Measurements from ENCODE around the gene CSF1. TPM values are rescaled to one million over a fixed set of nuclear protein-coding genes. Genes with fewer than 3 reads are reported as not detected.

Gene CSF1
- polyA plus RNA-seq, 1 donor (not counting 4 experiments of a cell fraction or from before 2014, with no cell fraction given) = 1.8 TPM

GRCh38 chr1:109974191-109974590 is 63.5 kb downstream of the CSF1 start:
- Histone ChIP-seq H3K4me1 (ENCODE audit: control insufficient read depth, extremely low read depth, insufficient read depth, low read length) (peaks cover 21% of the 10 kb centered on the region), H3K9me1 (ENCODE audit: control insufficient read depth, extremely low read depth, insufficient read depth, low read length) (no peaks in the 10 kb centered on the region), H3K4me3 (ENCODE audit: control insufficient read depth in 2 of 3, extremely low read depth in 1 of 3, insufficient read depth in 2 of 3, low read depth in 1 of 3, low read length in 3 of 3) (no peak overlapping the region), H3K9ac (ENCODE audit: control insufficient read depth, extremely low read depth, insufficient read depth, low read length) (no peak overlapping the region), H3K36me3 (ENCODE audit: control insufficient read depth in 2 of 2, extremely low read depth in 1 of 2, insufficient read depth in 2 of 2, low read length in 2 of 2) (no peaks in the 10 kb centered on the region), H4K20me1 (ENCODE audit: control insufficient read depth, extremely low read depth, insufficient read depth, low read length) (no peaks in the 10 kb centered on the region), H2AFZ (ENCODE audit: control insufficient read depth, low read length) (no peak overlapping the region), H3K4me2 (ENCODE audit: control insufficient read depth, extremely low read depth, insufficient read depth, low read depth, low read length) (no peak overlapping the region), H3K27me3 (ENCODE audit: control insufficient read depth, extremely low read depth, insufficient read depth, low read length) (no peaks in the 10 kb centered on the region), H3K79me2 (ENCODE audit: control insufficient read depth, insufficient read depth, low read length) (no peaks in the 10 kb centered on the region), H3K9me3 (ENCODE audit: control insufficient read depth, low read depth, low read length) (no peaks in the 10 kb centered on the region), H3K27ac (ENCODE audit: control insufficient read depth, insufficient read depth, low read length) (no peak overlapping the region)
- no peak for DNase-seq (ENCODE audit: low read depth, low spot score)
- no peak for FAIRE-seq
- TF ChIP-seq CTCF (optimal IDR thresholded peaks at IDR 0.05 in 1 of 3, IDR thresholded peaks at IDR 0.05 in 1 of 3, conservative IDR thresholded peaks at IDR 0.05 in 1 of 3; ENCODE audit: extremely low read depth in 1 of 3, insufficient read depth in 2 of 3, low read length in 3 of 3) (no peak), EZH2 (IDR thresholded peaks at IDR 0.05; ENCODE audit: low read length) (no peak)
- dilution Hi-C loops (cut with MboI; ENCODE audit: extremely low pct_ligation_motif_present, low sequenced_read_pairs) = no loop called here

- Histone ChIP-seq H3K36me3 (ENCODE audit: control insufficient read depth in 2 of 2, extremely low read depth in 1 of 2, insufficient read depth in 2 of 2, low read length in 2 of 2) (no peaks in the 10 kb centered on the region), H3K4me2 (ENCODE audit: control insufficient read depth, extremely low read depth, insufficient read depth, low read depth, low read length) (peak overlapping the region; percentile 34), H4K20me1 (ENCODE audit: control insufficient read depth, extremely low read depth, insufficient read depth, low read length) (no peaks in the 10 kb centered on the region), H3K4me1 (ENCODE audit: control insufficient read depth, extremely low read depth, insufficient read depth, low read length) (peaks cover 16% of the 10 kb centered on the region), H3K27ac (ENCODE audit: control insufficient read depth, insufficient read depth, low read length) (no peak overlapping the region), H3K9me1 (ENCODE audit: control insufficient read depth, extremely low read depth, insufficient read depth, low read length) (no peaks in the 10 kb centered on the region), H3K9ac (ENCODE audit: control insufficient read depth, extremely low read depth, insufficient read depth, low read length) (no peak overlapping the region), H3K27me3 (ENCODE audit: control insufficient read depth, extremely low read depth, insufficient read depth, low read length) (no peaks in the 10 kb centered on the region), H3K4me3 (ENCODE audit: control insufficient read depth in 2 of 3, extremely low read depth in 1 of 3, insufficient read depth in 2 of 3, low read depth in 1 of 3, low read length in 3 of 3) (no peak overlapping the region), H3K9me3 (ENCODE audit: control insufficient read depth, low read depth, low read length) (no peaks in the 10 kb centered on the region), H3K79me2 (ENCODE audit: control insufficient read depth, insufficient read depth, low read length) (no peaks in the 10 kb centered on the region), H2AFZ (ENCODE audit: control insufficient read depth, low read length) (no peak overlapping the region)
- dilution Hi-C loops (cut with MboI; ENCODE audit: extremely low pct_ligation_motif_present, low sequenced_read_pairs) = no loop called here
- DNase-seq (ENCODE audit: low read depth, low spot score) (no peak), FAIRE-seq (peak; percentile 17)
- TF ChIP-seq CTCF (optimal IDR thresholded peaks at IDR 0.05 in 1 of 3, IDR thresholded peaks at IDR 0.05 in 1 of 3, conservative IDR thresholded peaks at IDR 0.05 in 1 of 3; ENCODE audit: extremely low read depth in 1 of 3, insufficient read depth in 2 of 3, low read length in 3 of 3) (no peak), EZH2 (IDR thresholded peaks at IDR 0.05; ENCODE audit: low read length) (no peak)
Observed at GRCh38 chr1:109975718-109976117, 65.1 kb downstream of the CSF1 start.

All from keratinocyte (primary cell).